K562 (cell line): ENCODE measurements around the gene CRIP1. TPM values are rescaled to one million over a fixed set of nuclear protein-coding genes. Genes with fewer than 3 reads are reported as not detected.

Source experiments
- ATAC-seq: fragments of 200-7000 bp; cut with Tn5 transposase; 3 replicates; pipeline ENCODE4 v1.9.1; 2020; ENCODE audit warnings: moderate library complexity
- BruUV-seq: library from RNA; stranded (reverse); fragments of 400-500 nt; replicated peaks from 2 replicates; lab custom pipeline; 2021; lab: Mats Ljungman, UMichigan
- CTCF ChIA-PET: fragments of 300-600 bp; formaldehyde crosslinking; extraction: SDS; loops from one replicate; lab custom pipeline; 2021; ENCODE audit warnings: low intra/inter-chr PET ratio; lab: Yijun Ruan, JAX
- POLR2A ChIA-PET: fragments of 300-600, 350-650 bp; sonication (Branson Sonifier 250); formaldehyde crosslinking; extraction: SDS; loops from one replicate; lab custom pipeline; 2021; ENCODE audit warnings: antibody characterized with exemption, inconsistent platforms; lab: Yijun Ruan, JAX
- DNase-seq, 4 experiments: peaks; one replicate each; pipeline versions ENCODE4 v3.0.0 to v3.0.0-alpha.2; 2011 to 2018; ENCODE audit warnings: low spot score in 3 of 4, mixed read lengths in 3 of 4; ENCODE audit errors: extremely low read depth in 1 of 4
- FAIRE-seq: peaks from 2 replicates; lab custom pipeline; 2011; peaks lifted over from hg19 to GRCh38; lab: Jason Lieb, UNC
- H2AFZ ChIP-seq: 2 replicates; pipeline ENCODE4 v1.6.0; 2011; ENCODE audit warnings: low read depth, low read length, control low read depth, inconsistent platforms
- H3K27ac ChIP-seq: fragments of 200-600 bp; 3 replicates; pipeline ENCODE4 v1.8.0; 2011; ENCODE audit warnings: low read depth, mild to moderate bottlenecking, control low read depth, inconsistent platforms, low read length, moderate library complexity, mixed read lengths; ENCODE audit errors: extremely low read depth
- H3K27me3 ChIP-seq, 2 experiments: fragments of 300-600 bp in 1 of 2; 2 replicates in 1 of 2; 3 replicates in 1 of 2; pipeline versions ENCODE4 v1.6.0 to v1.8.0; 2011; ENCODE audit warnings: inconsistent platforms in 2 of 2, low read length in 2 of 2, mild to moderate bottlenecking in 1 of 2, mixed read lengths in 1 of 2, moderate library complexity in 1 of 2; ENCODE audit not compliant: control insufficient read depth in 2 of 2, insufficient read depth in 2 of 2
- H3K36me3 ChIP-seq: fragments of 300-600 bp; 3 replicates; pipeline ENCODE4 v1.8.0; 2011; ENCODE audit warnings: mild to moderate bottlenecking, low read length, inconsistent platforms; ENCODE audit not compliant: control insufficient read depth, insufficient read depth
- H3K4me1 ChIP-seq, 2 experiments: fragments of 200-600 bp in 1 of 2; replicated peaks in 1 of 2; 2 replicates in 1 of 2; 3 replicates in 1 of 2; pipeline versions ENCODE4 v1.5.1 to v1.8.0; 2011; ENCODE audit warnings: inconsistent platforms in 2 of 2, low read length in 2 of 2, mild to moderate bottlenecking in 1 of 2, mixed read lengths in 1 of 2, moderate library complexity in 1 of 2; ENCODE audit not compliant: control insufficient read depth in 2 of 2, insufficient read depth in 2 of 2
- H3K4me2 ChIP-seq: 2 replicates; pipeline ENCODE4 v1.6.1; 2011; ENCODE audit warnings: low read length, control low read depth, inconsistent platforms, mixed read lengths; ENCODE audit not compliant: insufficient read depth
- H3K4me3 ChIP-seq: fragments of 200-600 bp; sonication (generic), shearing (Covaris generic); 2 replicates; pipeline ENCODE4 v1.5.1; 2016; ENCODE audit warnings: control low read depth, inconsistent platforms
- H3K79me2 ChIP-seq: fragments of 200-600 bp; 3 replicates; pipeline ENCODE4 v1.8.0; 2011; ENCODE audit warnings: low read length, inconsistent platforms; ENCODE audit not compliant: control insufficient read depth, insufficient read depth
- H3K9ac ChIP-seq, 2 experiments: 2 replicates each; pipeline versions ENCODE4 v1.6.0 to v1.6.1; 2011; ENCODE audit warnings: low read depth in 2 of 2, low read length in 2 of 2, control low read depth in 1 of 2, inconsistent platforms in 1 of 2, mild to moderate bottlenecking in 1 of 2, mixed read lengths in 1 of 2; ENCODE audit not compliant: insufficient read depth in 1 of 2
- H3K9me1 ChIP-seq: one replicate; pipeline ENCODE4 v1.6.0; 2011; ENCODE audit warnings: inconsistent platforms, mild to moderate bottlenecking, low read length, moderate library complexity; ENCODE audit not compliant: control insufficient read depth, insufficient read depth
- H3K9me3 ChIP-seq: replicated peaks from 2 replicates; pipeline ENCODE4 v1.5.1; 2011; ENCODE audit warnings: low read depth, low read length, inconsistent platforms; ENCODE audit not compliant: control insufficient read depth, insufficient read depth
- H4K20me1 ChIP-seq: replicated peaks from 2 replicates; pipeline ENCODE4 v1.6.1; 2011; ENCODE audit warnings: low read length, inconsistent platforms, mixed read lengths; ENCODE audit not compliant: control insufficient read depth, insufficient read depth
- HDAC8 ChIP-seq: fragments of 450-650 bp; IDR thresholded peaks from 2 replicates; pipeline ENCODE4 v1.6.1; 2016; ENCODE audit warnings: mild to moderate bottlenecking, missing genetic modification characterization, moderate library complexity, missing compliant biosample characterization
- POLR2G ChIP-seq: fragments of 200-400 bp; formaldehyde crosslinking; IDR thresholded peaks from 2 replicates; pipeline ENCODE4 v1.6.1; 2017; ENCODE audit warnings: low read depth, mild to moderate bottlenecking, antibody characterized with exemption, low read length, moderate library complexity
- WGBS: fragments of 100-300 bp; shearing (Covaris generic); methylation state at CpG from one replicate; pipeline ENCODE4 v1.1.6; 2016; ENCODE audit warnings: low coverage, mixed read lengths; ENCODE audit not compliant: insufficient coverage; ENCODE audit errors: missing lambda C conversion rate; 5-methylcytosine and 5-hydroxymethylcytosine counted together
- in situ Hi-C: fragments of 300-500 bp; cut with MboI; formaldehyde crosslinking; loops from 4 replicates; pipeline ENCODE4 v1.15.0; 2018; ENCODE audit warnings: inconsistent platforms, mixed read lengths
- intact Hi-C: fragments of 100-400 bp; cut with micrococcal nuclease; formaldehyde crosslinking; loops from 2 replicates; pipeline ENCODE4 v1.14.2; 2022
- polyA plus RNA-seq, 8 experiments: library from polyadenylated mRNA; depleted of rRNA in 4 of 8; stranded (reverse) in 5 of 8; unstranded in 3 of 8; fragments of >200 nt; fragmentation: Nextera tagmentation in 2 of 8; fragmentation: Illumina TruSeq in 1 of 8; extraction: Ambion mirVana in 2 of 8; extraction: Trizol in 1 of 8; gene quantifications; 2 replicates each; pipeline versions ENCODE4 v1.2.1 to v1.2.3, GENCODE V29; 2011 to 2014; ENCODE audit warnings: inconsistent platforms in 1 of 8, missing spikeins in 1 of 8
- total RNA-seq, 7 experiments: library from RNA; depleted of rRNA in 6 of 7; stranded (reverse); fragments of >200 nt in 6 of 7; fragmentation: Illumina TruSeq in 2 of 7; extraction: Trizol in 2 of 7; gene quantifications; 2 replicates each; pipeline versions ENCODE4 v1.2.1 to v1.2.3, GENCODE V29; 2011 to 2021; ENCODE audit warnings: low replicate concordance in 1 of 7
- TF ChIP-seq, protein P1 (sequence below): fragments of 250-450 bp; sonication (Bioruptor Pico); IDR thresholded peaks from 2 replicates; pipeline ENCODE4 v1.8.0; 2021; ENCODE audit warnings: mild to moderate bottlenecking, moderate library complexity

CRIP1 gene
- total and polyA plus RNA-seq, 9 of the 15 experiments (the other 6 are each of a cell fraction or from before 2014, with no cell fraction given), result 0.11 to 0.58 (median 0.14) TPM; not detected in 6

DNA sequence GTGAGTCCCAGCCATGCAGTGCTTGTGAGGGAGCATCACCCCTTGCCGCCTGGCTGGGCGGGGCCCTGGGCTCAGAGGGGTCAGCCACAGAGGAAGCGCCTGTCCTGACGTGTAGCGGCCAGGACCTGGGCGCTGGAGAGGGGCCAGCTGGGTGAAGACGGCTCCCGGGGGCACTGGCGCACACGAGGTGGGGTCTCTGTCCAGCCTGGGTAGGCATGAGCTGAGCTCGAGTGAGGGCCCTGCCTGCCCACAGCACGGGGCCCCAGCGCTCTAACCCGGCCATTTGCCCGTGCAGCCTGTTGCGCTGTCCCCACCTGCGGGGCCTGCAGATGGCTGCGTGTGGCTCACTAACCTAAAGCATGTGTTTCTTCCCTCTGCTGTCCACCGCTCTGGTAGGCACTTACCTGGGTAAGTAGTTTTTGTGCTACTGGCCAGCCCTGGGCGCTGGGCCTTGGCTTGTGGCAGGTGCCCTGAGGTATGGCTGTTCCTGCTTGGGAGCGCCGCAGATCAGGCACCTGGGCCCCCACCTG lies 18.7 kb upstream of the CRIP1 start:
- Histone ChIP-seq H3K4me3 (no peak overlapping the region), H3K79me2 (no peaks in the 10 kb centered on the region), H3K9ac (no peak overlapping the region), H2AFZ (no peak overlapping the region), H3K9me1 (no peaks in the 10 kb centered on the region), H3K36me3 (peaks cover 58% of the 10 kb centered on the region; the same call in 2 of the 3 replicates), H3K4me2 (no peak overlapping the region), H3K27ac (no peak overlapping the region), H3K9me3 (no peaks in the 10 kb centered on the region), H3K27me3 (no peaks in the 10 kb centered on the region), H3K4me1 (peaks cover 0 to 55% of the 10 kb centered on the region in 2 experiments; a peak in 2 of 5 replicates), H4K20me1 (no peaks in the 10 kb centered on the region; the same call in 1 of the 2 replicates)
- WGBS, result 92% methylated on average over 10 of the region's 22 CpGs
- intact Hi-C loops (no loop called here), in situ Hi-C loops (no loop called here)
- POLR2A ChIA-PET, result interaction anchor here (0.6 kb wide), 1 partner anchor 1819 kb away, joined by 3 read pairs; no protein-coding TSS in a partner anchor
- BruUV-seq, result TSS peak; percentile 38
- no peak for FAIRE-seq
- DNase-seq, result no peak
- ATAC-seq, result no peak
- TF ChIP-seq HDAC8 (tag) (no peak), POLR2G (peak; percentile 36; the same call in 1 of the 2 replicates)
- CTCF ChIA-PET, result no interaction called here

DNA sequence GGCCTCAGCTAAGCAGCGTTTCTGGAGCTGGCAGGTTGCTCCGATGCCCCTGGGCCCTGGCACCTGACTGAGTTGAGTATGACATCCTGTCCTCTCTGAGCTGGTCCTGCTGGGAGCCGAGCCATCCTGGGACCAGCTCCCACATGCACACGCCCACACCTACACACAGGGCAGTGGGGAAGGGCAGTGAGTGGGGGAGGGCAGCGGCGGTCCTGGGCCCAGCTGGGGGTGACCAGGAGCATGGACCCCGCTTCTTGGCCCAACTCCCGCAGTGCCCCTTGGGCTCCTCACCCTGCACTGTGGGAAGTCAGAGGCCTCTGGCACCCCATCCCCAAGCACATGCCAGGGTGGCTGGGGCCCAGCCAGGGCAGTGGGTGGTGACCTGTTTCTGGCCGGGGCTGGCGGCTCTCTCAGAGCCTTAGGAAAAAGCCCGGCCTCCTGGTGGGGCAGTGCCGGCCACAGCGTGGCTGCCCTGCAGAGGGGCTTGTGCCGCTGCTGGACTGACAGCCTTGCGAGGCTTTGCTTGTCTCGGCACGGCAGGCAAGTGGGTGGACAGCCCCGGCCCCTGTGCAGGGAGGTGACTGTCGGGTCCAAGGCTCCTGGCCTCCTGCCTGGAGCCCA lies 18.0 kb upstream of the CRIP1 start:
- Histone ChIP-seq H3K4me1 (peaks cover 0 to 59% of the 10 kb centered on the region in 2 experiments; a peak in 2 of 5 replicates), H3K79me2 (no peaks in the 10 kb centered on the region), H3K4me2 (no peak overlapping the region), H3K9ac (no peak overlapping the region), H3K9me1 (no peaks in the 10 kb centered on the region), H3K27ac (no peak overlapping the region), H3K4me3 (no peak overlapping the region), H4K20me1 (no peaks in the 10 kb centered on the region; the same call in 1 of the 2 replicates), H3K9me3 (no peaks in the 10 kb centered on the region), H3K36me3 (peaks cover 51% of the 10 kb centered on the region; the same call in 2 of the 3 replicates), H3K27me3 (no peaks in the 10 kb centered on the region), H2AFZ (no peak overlapping the region)
- ChIA-PET POLR2A (interaction anchor here (0.6 kb wide), 1 partner anchor 1820 kb away, joined by 3 read pairs; no protein-coding TSS in a partner anchor), CTCF (no interaction called here)
- no TSS peak for BruUV-seq
- WGBS, result 92% methylated on average over 5 of the region's 19 CpGs
- in situ Hi-C loops (no loop called here), intact Hi-C loops (no loop called here)
- FAIRE-seq (no peak), DNase-seq (no peak), ATAC-seq (no peak)
- TF ChIP-seq, protein P1, sequence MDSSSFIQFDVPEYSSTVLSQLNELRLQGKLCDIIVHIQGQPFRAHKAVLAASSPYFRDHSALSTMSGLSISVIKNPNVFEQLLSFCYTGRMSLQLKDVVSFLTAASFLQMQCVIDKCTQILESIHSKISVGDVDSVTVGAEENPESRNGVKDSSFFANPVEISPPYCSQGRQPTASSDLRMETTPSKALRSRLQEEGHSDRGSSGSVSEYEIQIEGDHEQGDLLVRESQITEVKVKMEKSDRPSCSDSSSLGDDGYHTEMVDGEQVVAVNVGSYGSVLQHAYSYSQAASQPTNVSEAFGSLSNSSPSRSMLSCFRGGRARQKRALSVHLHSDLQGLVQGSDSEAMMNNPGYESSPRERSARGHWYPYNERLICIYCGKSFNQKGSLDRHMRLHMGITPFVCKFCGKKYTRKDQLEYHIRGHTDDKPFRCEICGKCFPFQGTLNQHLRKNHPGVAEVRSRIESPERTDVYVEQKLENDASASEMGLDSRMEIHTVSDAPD, result no peak
- TF ChIP-seq POLR2G, result peak; percentile 42; the same call in 1 of the 2 replicates
